Stimulated activated CD4-positive, alpha-beta T cell treated with anti-CD3 and anti-CD28 coated beads, Interleukin-2, amount 100 ng/mL, for 24 hours (primary cell): Measurements from ENCODE around the gene SMAD3.

Source experiments
- DNase-seq, 2 donors: peaks; one replicate each; pipeline ENCODE4 v3.0.0-alpha.2; 2020

The SMAD3 gene

GRCh38 chr15:67133026-67133425, 67.6 kb downstream of the SMAD3 start:
- DNase-seq = no peak

DNA sequence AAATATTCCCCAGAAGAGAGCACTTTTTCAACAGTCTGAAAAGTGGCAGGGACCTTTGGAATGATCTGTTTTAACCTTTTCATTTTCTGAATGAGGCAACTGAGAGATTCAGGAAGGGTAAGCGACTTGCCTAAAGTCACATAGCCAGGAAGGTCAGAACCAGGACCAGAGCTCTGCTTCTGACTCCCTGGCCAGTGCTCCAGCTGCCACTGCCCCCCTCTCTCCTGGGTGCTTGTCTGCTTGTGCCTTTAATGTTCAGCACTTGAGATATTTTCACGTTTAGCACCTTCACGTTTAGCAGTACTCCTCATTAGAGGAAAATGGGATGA, 68.3 kb downstream of the SMAD3 start:
- no peak for DNase-seq

DNA sequence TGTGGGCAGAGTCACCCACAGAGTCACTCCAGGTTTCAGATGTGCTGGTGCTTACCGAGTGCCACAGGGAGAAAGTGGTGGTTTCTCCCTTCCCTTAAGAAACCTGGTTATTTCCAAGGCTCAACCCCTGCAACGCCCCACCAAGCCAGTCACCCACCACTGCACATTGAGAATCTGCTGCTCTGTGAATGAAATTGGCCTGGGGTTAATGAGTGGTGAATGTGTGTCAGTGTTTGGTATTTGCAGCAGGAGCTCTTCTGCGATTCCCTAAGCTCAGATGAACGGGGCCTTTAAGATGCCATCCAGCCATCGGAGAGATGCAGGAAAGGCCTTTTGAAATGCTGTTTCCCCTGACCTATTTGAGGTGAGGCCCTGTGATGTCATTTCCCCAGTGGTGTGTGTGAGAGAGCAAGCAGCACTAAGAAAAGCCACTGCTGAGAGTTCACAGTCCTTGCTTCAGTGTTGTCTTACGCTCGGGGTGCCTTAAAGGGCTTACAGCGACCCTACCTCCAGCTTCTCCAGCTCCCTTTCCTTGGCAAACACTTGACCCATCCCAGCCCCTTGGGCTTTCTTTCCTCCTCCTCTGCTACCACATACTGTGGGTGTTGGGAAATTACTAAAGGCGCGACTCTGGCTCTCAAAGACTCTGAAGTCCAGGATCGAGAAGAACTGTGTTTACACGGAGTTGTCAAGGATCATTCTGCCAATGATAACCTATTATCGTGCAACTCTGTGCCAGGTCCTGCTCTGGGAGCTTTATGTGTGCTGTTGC, 68.9 kb downstream of the SMAD3 start:
- peak; percentile 48 to 66 for DNase-seq

- DNase-seq = no peak
Measured at GRCh38 chr15:67134871-67135492, 69.6 kb downstream of the SMAD3 start.

- DNase-seq = no peak
Measured at GRCh38 chr15:67135494-67135893, 70.1 kb downstream of the SMAD3 start.

DNA sequence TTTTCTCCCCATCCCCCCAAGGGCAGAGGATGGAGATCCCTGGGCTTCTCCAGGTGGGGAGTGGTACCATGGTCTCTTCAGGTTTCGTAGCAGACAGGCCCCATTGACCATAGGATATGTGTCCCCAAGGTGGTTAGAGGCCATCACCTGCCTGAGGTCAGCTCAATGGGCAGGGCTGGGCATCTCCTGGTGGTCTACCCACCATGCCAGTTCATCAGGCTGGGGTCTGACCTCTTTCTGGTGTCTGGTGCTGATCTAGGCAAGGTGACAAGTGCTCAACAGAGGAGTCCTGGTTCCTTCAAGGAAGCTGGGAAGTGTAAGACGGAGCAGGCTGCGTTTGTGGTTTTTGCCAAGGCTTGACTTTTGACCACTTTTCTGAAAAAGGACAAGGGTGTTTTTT, 71.4 kb downstream of the SMAD3 start:
- DNase-seq = no peak

- no peak for DNase-seq
Measured at GRCh38 chr15:67137319-67137718, 71.9 kb downstream of the SMAD3 start.

DNA sequence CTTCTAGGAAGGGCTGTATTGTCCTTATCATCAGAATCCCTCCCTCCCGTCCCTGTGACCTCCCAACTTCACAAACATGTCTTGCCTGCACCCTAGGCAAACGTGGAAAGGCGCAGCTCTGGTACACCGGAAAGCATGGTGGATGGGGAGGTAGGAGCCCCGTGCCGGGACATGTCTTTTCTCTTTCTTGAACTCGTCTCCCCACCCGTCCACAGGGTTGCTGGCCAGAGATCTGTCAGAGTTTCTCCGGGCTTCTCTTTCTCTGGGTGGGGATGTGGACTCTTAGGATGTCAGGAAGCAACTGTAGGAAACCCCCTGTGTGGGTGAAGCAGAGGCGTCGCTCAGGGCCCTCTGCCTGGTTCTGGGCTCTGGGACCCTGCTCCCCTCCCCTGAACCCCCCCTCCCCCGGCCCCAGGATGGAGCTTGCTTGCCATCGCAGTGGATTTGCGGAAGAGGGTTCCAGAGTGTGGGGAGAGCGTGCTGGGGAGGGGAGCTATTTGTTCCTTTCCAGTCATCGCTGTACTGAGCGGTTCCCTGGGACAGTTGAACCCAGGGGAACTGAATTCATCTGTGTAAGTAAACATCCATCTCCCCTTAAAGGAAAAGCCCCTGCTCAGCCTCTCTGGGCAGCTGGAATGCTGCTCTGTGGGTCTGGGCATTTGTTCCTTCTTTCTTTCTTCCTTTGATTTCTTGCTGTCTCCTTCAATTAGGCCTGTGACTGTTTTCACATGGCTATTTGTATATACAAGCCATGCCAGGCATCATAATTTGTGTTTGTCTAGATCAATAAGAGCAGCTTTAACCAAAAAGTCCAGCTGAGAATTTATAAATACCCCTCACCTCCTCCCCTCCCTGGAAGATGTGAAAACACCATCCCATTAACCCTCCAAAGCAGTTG, 72.8 kb downstream of the SMAD3 start:
- DNase-seq = no peak

DNA sequence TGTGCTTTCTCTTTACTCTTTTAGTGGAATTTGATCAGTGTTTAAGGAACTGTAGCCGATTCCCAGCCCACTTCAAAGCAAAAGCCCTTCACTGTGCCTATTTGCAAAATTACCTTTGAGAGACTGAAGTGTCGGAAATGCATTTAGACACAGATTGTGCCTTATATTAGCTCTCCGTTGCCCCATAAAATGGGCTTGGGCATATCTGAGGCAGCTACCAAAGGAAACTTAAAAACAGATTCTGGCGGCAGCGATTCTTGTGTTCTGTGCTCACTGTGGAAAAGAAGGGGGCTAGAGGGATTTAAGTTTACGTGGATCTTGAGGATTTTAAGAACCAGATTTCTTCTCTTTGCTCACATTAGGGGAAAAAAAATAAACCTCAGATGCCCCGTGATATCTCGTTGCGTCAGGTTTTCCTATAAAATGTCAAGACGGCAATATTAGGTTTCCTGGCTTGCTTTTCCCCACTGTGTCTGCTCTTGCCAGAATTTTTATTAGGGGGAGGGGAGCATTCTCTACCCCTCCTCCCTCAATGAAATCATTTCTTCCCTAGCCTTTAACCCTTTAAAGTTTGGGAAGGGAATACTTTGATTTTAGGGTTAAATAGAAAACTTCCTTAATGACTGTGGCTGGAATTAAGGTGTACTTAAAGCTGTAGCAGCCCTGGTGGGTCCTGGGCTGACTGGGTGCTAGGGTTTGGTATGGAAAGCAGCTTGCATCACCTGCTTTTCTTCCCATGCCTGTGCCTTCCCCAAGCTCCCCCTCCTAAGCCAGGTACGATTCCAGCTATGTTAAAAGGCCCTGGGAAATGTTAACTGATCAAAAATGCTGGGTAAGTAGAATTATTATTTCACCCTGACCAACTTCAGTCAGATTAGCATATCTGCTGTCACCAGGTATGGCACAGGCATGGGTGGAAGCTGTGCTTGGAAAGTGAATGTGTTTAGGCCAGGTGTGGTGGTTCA, 73.8 kb downstream of the SMAD3 start:
- DNase-seq = no peak

DNA sequence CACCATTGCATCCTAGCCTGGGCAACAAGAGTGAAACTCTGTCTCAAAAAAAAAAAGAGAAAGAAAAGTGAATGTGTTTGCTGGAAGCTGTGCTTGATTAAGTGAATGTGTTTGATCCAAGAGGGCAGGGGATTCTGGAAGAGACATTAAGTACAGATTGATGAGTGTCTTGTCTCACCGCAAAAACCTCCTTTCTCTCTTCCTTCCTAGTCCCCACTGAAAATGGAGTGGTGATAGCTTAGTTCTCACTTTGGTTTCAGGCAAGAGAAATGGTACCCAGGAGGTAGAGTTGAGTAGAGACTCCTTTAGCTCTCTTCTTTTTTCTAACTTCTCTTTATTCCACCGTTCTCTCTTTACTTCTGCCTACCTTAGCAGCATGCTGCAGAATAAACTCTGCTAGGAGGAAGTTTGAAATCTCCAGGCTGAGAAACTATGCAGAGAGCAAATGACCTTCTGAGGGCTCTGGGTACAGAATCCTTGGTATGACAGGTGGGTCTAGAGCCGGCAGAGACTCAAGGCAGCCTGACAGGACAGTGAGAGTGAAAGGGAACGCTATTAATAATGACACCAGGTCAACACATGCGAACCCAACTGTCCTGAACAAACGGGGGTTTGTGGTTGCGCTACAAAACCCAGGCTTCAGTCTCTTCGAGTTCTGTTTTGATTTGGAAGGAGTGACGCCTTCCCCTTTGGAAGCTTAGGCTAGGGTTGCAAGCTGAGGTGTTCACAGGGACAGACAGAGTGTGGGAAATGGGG, 74.9 kb downstream of the SMAD3 start:
- DNase-seq = no peak

GRCh38 chr15:67142092-67142766, 76.8 kb downstream of the SMAD3 start:
- no peak for DNase-seq

GRCh38 chr15:67142767-67143100, 77.3 kb downstream of the SMAD3 start:
- no peak for DNase-seq

- no peak for DNase-seq
Measured at GRCh38 chr15:67143646-67144045, 78.2 kb downstream of the SMAD3 start.

DNA sequence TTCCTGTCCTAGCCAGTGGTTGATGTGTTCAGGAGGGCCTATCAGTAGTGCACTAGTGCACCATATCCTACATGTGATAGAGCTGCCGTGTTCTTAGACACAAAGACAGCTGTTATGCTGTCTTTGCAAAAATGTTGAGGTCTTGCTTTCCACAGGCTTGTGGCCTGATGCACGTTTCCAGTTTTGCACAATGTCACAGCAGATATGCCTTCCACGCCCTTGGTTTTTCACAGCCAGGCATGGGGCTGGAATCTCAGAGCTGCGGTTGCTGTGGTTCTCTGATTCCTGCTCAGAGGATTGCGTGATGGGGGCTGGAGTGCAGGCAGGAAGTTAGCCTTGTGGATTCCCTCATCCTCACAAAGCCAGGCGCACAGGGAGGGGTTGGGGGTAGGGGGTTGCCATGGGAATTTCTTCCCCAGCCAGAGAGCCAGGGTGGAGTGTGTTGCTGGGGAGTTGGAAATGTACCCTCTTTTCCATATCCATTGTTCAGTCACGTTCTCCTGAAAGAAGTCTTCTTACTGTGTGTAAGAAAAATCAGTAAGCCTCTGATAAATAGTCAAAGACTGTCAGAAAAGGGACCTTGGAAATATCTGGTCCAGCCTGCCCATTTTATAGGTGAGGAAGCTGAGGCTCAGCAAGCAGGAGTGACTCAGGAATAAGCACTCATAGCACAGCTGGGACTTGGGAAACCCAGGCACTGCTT, 79.4 kb downstream of the SMAD3 start:
- no peak for DNase-seq

GRCh38 chr15:67145312-67145610, 79.9 kb downstream of the SMAD3 start:
- DNase-seq = no peak

- no peak for DNase-seq
Measured at GRCh38 chr15:67145710-67146109, 80.3 kb downstream of the SMAD3 start.

- DNase-seq = no peak
Measured at GRCh38 chr15:67146234-67146633, 80.8 kb downstream of the SMAD3 start.

- DNase-seq = peak; percentile 48
Measured at GRCh38 chr15:67146875-67147381, 81.5 kb downstream of the SMAD3 start.

GRCh38 chr15:67147396-67147949, 82.1 kb downstream of the SMAD3 start:
- DNase-seq = no peak

DNA sequence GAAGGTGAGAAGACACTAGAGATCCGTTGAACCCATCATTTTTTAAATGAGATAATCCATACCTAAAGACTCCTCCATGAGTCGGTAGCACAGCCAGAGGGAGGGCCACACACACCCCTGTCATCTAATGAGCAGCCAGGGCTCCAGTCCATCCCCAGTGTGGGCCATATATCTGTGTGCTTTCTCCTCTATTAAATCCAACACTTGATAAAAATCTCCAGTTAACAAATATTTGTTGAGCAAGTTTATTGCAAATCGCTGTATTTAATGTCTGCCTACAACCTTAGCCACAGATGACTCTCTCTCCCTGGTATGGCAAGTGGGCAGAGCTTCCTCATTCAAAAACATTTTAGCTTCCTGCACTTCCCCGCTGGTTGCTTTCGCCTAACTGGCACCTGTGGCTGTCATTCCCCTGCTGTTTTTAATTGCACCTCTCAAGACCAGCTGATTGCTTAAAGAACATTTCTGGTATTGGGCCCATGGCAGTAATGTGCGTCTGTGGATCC, 82.8 kb downstream of the SMAD3 start:
- DNase-seq = no peak
